NCI-H1092 treated with DMSO at 0.1 percent for 48 hours (cell line): ENCODE results near the gene CDK19.

Experiments used
- DNase-seq: peaks from one replicate; lab custom pipeline; 2025; lab: John Stamatoyannopoulos, UW

Gene CDK19

DNA sequence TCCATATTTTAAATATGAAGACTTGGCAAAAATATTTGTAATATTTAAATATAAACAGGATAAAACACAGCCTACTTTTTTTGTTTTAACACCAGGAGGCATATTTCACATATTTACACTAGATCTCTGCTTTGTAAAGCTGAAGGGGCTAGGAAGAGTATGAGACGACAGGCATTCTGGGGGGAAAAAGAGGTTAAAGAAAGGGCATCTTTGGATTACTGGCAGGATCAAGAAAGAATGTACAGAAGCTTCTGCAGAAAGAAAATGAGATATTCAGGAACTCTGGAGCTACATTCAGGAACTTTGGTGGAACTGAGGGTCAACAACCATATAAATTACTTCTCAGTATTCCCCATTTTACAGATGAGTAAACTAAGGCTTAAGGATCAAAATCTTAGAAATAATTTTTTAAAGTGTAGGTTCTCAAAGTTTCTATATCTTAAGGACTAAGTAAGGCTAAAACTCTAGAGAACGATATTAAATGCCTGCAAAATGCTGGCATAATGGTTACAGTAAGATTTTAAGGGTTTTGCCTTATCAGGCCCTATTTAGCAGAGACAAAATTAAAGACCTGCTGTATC lies 156.5 kb downstream of the CDK19 start:
- DNase-seq: no peak

DNA sequence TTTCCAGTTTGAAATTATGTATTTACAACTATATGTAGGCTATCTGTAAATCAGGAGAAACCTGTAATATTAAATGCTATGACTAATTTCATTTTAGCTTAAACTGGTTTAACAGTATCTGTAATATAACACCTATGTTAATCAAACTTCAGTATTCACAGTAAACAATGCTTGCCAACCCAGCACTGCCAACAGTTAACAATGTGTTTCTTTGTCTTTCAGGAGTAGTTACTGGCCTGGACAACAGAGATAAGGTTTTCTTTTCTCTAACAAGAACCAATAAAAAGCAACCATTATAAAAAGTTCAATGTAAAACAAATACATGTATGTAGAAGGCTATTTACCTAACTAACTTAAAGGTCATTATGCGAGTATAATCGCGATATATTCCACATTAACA lies 158.8 kb downstream of the CDK19 start:
- no peak for DNase-seq

DNA sequence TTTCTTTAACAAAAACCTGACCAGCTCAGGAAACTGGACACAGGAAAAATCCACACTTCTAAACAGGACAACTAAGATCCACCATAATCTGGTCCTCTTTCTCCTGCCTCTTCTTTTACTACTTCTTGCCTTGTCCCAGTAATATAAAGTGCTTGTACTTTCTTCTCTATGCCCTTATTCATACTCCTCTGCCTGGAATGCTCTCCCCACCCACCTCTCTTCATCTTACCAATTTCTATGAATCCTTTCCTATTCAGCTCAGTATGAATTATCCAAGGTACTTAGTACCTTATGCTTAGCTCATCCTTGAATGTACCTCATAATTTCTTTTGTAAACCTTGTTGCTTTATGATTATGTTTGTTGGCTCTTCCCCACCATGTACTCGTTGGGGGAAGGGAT lies 159.4 kb downstream of the CDK19 start:
- DNase-seq: no peak

DNA sequence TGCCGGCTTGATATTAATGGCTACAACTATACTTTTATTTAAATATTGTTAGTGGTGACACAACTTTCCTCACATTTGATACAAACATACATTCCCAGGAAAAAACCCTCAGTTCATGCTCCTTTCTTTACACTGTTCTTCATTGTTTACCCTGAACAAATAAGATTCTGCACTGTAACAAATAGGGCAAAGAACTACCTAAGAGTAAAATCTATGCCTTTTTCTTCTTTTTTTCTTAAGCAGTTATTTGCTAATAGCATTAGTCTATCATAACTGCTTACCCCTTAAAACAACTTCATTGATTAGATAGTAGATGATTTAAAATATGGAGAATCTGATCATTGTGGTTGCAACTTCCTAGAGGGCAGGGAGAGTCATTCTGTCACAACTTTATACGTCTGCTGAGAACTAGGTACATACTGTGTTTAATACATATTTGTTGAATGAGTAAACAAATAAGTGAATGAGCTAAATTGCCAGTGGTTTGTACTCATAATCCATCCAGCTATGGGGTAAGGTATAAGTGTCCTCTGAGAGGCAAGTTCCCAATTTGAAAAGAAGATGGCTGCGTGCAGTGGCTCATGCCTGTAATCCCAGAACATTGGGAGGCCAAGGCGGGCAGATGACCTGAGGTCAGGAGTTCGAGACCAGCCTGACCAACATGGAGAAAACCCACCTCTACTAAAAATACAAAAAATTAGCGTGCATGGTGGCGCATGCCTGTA lies 161.0 kb downstream of the CDK19 start:
- DNase-seq: no peak

DNA sequence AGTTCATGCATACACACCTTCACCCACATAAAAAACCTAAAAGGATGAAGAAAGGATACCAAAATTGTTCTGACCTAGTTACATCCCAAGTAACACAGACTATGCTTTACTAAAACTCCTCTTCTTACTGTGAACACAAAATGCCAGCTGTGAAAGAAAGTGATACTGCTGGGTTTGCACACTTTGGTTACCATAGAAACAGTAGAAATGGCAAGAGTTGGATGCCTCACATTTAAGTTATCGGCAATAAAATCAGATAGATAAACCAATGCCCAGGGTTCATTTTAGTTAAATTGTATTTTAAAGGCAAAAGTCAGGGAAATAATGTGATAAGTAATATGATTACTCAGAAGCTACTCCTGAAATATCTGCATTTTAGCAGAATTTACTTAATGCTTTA lies 161.9 kb downstream of the CDK19 start:
- no peak for DNase-seq

DNA sequence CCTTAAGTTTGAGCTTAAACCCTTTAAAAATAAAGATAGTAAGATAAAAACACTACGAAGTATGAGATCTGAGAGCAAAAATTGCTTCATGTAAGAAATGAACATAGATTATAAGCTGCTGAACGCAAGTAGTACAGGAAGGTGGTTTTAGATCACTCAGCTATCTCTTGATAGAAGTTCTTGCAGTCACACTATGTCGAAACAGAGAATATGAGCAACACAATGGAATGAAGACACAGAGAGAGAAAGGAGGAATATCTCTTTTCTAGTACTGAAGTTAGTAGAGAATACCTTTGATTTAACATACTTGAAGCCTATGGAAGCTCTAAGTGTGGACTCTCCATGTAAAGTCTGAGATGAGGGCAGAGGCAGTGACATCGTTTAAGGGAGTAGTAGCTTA lies 162.7 kb downstream of the CDK19 start:
- DNase-seq: no peak

DNA sequence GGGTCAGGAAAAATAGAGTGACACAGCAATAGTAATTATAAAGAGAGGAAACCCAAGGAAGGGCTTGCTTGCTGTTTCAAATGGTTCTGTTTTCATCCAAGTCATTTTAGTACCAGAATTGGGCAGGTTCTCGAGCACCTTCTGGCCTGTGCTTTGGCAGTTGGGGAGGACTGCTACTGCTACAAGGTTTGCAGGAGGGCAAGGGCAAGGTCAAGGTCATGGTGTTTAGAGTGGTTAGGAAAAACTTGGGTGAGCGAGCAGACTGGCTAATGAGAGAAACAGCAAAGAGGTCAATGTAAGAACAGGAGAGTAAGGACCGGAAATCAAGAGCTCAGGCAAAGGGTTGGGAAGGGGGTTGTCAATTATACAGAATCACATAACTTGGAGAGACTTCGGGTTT lies 164.5 kb downstream of the CDK19 start:
- no peak for DNase-seq

DNA sequence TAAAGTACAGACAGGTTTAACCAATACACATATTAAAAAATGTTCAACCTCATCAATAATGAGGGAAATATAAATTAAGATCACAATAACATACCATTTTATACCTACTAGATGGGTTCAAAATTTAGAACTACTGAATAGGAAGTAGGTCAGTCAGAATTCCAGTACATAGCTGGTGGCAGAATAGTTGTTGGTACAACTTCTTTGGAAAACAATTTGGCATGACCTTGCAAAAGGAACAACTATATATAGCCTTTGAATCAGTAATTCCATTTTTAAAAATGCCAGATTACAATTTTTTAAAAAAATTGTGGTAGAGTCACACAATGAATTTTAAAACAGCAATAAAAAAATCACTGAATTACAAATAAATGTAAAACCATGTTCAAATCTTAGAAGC lies 165.6 kb downstream of the CDK19 start:
- no peak for DNase-seq

DNA sequence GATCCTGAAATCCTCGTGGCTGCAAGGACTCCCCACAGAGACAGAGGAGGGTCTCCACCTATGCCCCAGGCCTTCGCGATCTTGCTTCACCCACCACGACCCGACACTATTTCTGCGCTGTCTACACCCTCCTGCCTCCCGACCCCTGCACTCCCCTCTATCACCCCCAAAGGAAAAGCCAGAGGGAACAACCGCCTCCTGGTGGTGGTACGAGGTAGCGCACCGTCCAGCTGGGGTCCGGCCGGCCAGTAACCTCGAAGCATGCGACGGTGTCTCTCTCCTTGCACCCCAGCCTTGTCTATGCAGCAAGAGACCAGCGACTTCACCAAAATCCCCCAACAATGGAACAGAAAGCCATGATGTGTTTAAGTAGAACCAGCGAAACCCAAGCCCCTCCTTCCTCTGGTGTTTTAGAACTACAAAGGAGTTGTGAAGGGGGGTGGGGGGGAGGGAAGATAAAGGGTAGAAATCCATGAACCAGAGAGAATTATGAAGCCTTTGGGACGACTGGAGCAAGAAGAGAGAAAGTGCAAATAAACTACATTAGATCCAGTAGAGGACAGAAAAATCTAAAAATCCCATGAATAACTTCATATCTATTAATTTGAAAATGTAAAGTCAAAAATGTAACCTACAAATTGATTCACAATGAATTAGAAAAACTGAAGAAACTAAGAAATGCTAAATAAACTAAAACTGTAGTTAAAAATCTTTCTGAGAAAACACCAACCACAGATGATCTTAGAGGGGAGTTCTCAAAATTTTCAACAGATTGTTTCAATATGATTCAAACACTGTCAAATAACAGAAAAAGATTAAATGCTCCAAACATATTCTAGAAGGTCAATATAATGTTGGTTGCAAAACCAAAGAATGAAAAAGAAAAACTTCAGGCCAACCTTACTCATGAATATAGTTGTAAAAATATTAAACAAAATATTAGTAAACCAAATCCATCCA lies 168.0 kb downstream of the CDK19 start:
- DNase-seq: no peak

DNA sequence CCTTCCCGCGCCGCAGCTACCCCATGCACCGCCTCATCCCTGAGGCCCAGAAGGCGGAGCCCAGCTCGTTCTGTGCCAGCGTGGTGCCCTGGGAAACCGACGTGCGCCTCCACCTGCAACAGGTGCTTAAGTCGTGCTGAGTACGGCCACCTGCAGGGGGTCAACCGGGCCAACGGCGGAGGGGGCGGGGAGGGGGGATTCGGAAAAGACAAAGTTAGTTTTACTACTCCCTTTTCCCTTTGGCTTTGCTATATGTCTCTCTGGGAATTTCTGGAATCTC lies 168.9 kb downstream of the CDK19 start:
- DNase-seq: no peak

DNA sequence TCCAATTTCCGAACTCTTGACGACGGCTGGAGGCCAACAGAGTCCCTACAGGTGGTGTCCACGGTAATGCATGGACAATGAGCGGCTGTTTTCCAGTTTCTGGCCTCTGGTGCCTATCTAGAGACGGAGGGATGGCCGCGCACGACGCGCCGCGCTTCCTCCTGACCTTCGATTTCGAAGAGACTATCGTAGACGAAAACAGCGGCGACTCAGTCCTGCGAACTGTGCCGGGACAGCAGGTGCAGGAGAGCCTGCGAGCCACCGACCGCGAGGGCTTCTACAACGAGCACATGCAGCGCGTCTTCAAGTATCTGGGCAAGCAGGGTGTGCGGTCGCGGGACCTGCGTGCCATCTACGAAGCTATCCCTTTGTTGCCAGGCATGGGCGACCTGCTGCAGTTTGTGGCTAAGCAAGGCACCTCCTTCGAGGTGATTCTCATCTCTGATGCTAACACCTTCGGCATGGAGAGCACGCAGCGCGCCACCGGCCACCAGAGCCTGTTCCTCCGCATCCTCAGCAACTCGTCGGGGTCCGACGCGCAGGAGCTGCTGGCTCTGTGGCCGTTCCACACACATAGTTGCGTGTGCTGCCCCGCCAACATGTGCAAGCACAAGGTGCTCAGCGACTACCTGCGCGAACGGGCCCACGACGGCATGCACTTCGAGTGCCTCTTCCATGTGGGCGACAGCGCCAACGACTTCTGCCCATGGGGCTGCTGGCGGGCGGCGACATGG lies 169.4 kb downstream of the CDK19 start:
- DNase-seq: no peak

DNA sequence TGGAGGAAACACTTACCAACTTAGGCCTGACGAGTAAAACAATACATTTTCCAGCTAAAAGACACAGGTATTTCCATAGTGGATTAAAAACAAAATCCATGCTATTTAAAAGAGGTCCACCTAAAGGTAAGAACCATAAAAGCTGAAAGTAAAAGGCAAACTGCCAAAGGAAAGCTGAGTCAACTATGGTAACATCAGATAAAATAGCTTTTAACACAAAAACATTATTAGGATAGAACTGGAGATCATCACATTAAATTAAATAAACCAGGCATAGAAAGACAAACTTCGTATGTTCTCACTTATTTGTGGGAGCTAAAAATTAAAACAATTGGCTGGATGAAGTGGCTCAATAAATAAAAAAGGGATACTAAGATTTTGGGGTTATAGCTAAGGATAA lies 172.1 kb downstream of the CDK19 start:
- DNase-seq: no peak

DNA sequence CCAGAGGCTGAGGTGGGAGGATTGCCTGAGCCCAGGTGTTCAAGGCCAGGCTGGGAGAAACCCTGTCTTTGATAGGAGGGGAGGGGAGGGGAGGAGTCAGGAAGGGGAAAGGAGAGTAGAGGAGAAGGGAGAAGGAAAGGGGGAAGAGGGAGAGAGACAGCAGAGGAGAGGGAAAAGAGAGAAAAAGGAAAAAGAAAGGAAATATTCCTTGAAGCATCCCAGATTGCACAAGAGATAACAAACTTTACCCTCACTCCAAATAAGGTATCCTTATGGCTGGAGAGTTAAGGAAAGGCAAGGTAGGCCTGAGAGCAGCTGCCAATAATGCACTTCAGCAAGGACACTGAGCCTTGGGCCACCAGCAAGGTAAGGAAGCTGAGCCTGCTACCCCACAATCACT lies 172.6 kb downstream of the CDK19 start:
- DNase-seq: no peak

DNA sequence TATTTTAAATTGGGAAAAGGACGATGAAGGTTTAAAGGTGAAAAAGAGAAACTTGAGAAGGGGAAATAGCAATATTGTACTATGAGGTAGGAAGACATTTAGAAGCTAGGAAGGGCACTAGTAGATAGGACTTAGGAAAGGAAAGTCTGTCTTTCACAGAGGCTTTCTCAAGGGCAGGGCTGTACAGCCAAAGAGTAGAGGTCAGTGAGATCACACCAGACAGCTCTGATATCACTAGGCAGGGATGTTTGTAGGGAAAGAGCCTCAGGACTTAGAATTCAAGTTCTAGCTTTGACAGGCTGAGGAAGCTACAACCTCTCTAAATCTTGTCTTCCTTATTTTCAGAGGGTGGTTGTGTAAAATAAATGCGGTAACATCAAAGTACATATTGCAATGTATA lies 178.5 kb downstream of the CDK19 start:
- no peak for DNase-seq

DNA sequence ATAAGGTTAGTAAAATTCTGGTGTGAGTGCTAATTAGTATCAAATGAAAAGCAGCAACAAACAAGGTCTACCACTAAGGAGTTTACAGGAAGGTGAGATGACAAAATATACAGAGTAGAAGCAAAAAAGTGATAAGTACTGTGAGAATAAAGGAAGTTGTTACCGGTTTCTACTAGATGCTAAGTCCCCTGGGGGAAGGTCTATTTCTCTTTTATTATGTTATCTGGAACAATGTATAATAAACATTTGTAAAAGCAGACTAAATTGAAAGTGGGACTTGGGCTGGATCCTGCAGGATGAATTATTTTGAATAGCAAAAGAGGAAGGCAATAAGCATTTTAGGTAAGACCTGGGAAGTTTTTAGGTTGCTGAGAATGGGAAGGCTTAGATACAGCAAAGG lies 180.2 kb downstream of the CDK19 start:
- DNase-seq: no peak

DNA sequence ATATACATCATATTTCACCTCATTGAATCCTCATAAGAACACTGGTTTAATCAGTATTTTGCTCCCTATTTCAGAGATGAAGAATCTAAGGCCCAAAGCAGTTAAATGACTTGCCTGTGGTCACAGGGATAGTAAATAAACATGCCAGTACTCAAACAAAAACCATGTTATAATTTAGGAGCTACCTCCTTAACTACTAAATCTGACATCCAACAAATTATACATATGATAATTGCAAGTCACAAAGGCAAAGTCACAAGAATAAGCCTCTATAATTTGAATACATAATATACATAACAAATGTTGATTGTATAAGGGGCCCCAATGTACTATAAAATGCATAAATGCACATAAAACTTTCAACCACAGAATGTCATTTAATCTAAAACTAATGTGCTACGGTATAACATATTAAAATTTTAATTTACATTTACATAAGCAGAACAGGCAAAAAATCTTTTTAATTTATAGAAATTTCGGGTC lies 181.5 kb downstream of the CDK19 start:
- no peak for DNase-seq

DNA sequence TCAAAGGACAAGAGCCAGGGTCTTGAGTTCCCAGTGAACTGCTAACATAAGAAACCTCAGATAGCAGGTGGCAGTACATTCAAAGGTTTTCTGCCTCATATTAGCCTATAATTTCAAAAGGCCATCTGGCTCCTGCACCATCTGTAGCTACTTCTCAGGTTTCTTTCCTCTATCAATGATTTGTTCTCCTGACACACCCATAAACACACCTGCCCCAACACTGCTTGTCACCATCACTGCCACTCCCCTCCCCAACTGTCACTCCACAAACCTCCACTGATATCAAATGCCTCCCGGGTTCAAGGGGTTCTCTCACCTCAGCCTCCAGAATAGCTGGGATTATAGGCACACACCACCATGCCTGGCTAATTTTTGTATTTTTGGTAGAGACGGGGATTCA lies 186.1 kb downstream of the CDK19 start:
- DNase-seq: peak; percentile 19

DNA sequence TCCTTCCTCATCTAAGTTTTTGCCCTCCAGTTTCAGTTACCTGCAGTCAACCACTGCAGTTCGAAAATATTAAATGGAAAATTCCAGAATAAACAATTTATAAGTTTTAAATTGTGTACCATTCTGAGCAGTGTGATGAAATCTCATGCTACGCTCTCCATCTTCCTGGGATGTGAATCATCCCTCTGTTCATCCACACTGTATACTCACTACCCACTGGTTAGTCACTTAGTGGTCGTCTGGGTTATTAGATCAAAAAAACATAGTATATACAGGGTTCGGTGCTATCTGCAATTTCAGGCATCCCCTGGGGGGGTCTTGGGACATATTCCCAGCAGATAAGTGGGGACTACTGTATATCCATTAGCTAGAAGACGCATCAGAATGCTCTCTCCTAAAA lies 186.9 kb downstream of the CDK19 start:
- DNase-seq: no peak

DNA sequence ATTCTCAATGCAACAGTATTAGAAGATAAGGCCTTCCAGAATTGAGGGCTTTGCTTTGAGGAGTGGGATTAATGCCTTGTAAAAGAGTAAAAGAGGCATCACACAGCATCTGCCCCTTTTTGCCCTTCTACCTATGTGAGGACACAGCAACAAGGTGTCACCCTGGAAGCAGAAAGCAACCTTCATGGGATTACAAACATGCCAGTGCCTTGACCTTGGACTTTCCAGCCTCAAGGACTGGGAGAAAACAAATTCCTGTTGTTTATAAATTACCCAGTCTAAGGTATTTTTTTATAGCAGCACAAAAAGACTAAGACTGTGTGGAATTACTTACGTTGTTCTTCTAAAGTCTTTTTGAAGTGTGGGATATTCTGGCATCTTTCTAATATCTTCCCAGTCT lies 188.8 kb downstream of the CDK19 start:
- no peak for DNase-seq

DNA sequence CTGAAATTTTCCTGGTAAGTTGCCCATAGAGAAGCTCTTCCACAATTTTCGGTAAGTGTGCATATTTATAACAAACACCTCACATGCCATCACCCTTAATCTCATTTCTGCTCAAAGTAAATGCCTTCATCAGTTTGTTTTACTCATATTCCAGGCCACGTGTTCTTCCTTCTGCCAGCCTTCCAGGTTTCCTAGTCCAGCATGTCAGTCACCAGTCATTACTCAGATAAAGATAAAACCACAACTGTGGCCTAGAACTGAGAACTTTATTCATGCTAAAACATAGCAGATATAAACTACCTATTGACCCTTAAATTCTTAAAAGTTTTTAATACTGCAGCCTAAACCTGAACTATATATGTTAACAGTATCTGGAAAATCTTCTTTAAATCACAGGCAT lies 189.4 kb downstream of the CDK19 start:
- DNase-seq: no peak

DNA sequence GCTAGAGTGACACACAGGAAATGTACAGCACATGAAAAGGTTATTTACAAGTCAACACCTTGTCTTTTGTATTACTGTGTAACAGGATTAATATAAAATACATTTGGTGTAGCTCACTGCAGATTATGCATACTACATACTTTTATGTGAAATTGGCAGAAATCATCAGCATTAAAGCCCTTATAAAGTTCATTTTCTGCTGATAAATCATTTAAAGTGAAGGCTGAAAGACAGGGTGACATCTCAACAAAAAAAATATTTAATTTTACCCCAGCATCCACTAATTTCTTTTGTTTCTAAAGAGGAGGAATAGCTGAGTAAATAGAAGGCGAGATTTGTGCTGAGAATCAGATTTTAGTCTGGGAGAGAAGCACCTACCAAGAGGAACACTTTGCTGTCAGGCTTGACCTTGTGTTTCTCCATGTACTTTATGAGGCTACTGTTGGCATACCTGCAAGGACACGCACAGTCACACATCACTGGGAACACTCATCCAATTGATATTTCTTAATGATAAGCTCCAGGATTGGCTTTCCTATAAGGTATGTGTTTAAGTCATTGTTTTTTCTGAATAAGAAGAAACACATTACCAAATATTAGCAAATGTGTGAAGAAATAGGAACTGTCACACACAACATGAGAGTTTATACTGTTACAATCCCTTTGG lies 192.2 kb downstream of the CDK19 start:
- no peak for DNase-seq

DNA sequence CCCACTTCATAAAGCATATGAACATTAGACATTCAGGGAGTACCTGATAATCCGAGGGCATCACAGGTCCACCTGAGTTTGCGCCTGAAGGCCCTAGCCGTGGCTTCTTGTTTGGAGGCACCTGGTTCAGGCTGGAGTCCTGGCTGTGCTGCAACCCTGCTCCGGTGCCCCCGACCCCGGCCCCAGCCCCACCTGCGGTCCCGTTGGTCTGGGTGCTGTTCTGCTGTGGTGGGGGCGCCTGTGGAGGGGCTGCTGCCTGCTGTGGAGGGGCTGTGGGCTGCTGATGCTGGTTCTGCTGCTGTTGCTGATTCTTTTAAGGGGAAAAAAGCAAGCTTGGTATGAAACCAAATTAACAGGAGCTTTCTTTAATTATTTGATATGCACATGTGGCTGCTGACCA lies 194.2 kb downstream of the CDK19 start:
- no peak for DNase-seq
